ENCODE measurements around the gene ANXA2R. TPM values are rescaled to one million over a fixed set of nuclear protein-coding genes. Genes with fewer than 3 reads are reported as not detected.

ANXA2R gene
- polyA plus RNA-seq, 2 of the 4 experiments (the other 2 are of a cell fraction) = 1.7 to 2.1 TPM

GRCh38 chr5:42991404-42992087 lies 48.6 kb downstream of the ANXA2R start:
- ATAC-seq (no peak), DNase-seq (ENCODE audit: low read depth in 1 of 2, low spot score in 1 of 2) (no peak), FAIRE-seq (no peak)
- Histone ChIP-seq H3K4me3 (peak overlapping the region; percentile 64), H3K4me1 (peaks cover 23% of the 10 kb centered on the region), H3K9me3 (no peaks in the 10 kb centered on the region), H3K4me2 (peak overlapping the region; percentile 92), H3K27ac (peak overlapping the region; percentile 87 to 94)
- ChIA-PET POLR2A (interaction anchor here (1.2 to 6.4 kb wide), 7 partner anchors 7 to 83 kb away, joined by 3 to 57 read pairs (median 5); no protein-coding TSS in a partner anchor), CTCF (interaction anchor here (0.9 to 9.9 kb wide), 8 partner anchors 9 to 80 kb away, joined by 4 to 132 read pairs (median 16); no protein-coding TSS in a partner anchor)
- WGBS (ENCODE audit: missing lambda C conversion rate) = 71% methylated on average over 36 of the region's 36 CpGs
- TF ChIP-seq ZNF302 (CRISPR knock-in tag; IDR thresholded peaks at IDR 0.05) (no peak), TP53 (CRISPR knock-in tag; IDR thresholded peaks at IDR 0.05) (no peak), FOXS1 (CRISPR knock-in tag; IDR thresholded peaks at IDR 0.05) (no peak), ZC3H11A (IDR thresholded peaks at IDR 0.05) (no peak), POLR2AphosphoS2 (conservative IDR thresholded peaks at IDR 0.05; ENCODE audit: low read length) (no peak), ATOH8 (CRISPR knock-in tag; IDR thresholded peaks at IDR 0.05; ENCODE audit: low read depth) (no peak), RFX5 (IDR thresholded peaks at IDR 0.05) (no peak), RCOR1 (IDR thresholded peaks at IDR 0.05; ENCODE audit: low read depth, low read length) (no peak), USF2 (IDR thresholded peaks at IDR 0.05) (no peak), MYC (IDR thresholded peaks at IDR 0.05; ENCODE audit: borderline replicate concordance, low read length) (no peak), JUN (IDR thresholded peaks at IDR 0.05) (no peak), BHLHE40 (IDR thresholded peaks at IDR 0.05; ENCODE audit: low read depth, low read length) (no peak), NPAS2 (CRISPR knock-in tag; IDR thresholded peaks at IDR 0.05; ENCODE audit: borderline replicate concordance) (no peak)

- Histone ChIP-seq H3K4me3 (no peak overlapping the region), H3K4me1 (peaks cover 23% of the 10 kb centered on the region), H3K27ac (peak overlapping the region in 1 of 2 experiments; percentile 94; a peak in 3 of 6 replicates), H3K9me3 (no peaks in the 10 kb centered on the region), H3K4me2 (no peak overlapping the region)
- ATAC-seq (no peak), DNase-seq (ENCODE audit: low read depth in 1 of 2, low spot score in 1 of 2) (no peak), FAIRE-seq (no peak)
- CTCF ChIA-PET = interaction anchor here (0.9 to 9.9 kb wide), 4 partner anchors 26 to 80 kb away, joined by 4 to 132 read pairs (median 34); no protein-coding TSS in a partner anchor
- TF ChIP-seq CHD2 (IDR thresholded peaks at IDR 0.05; ENCODE audit: low read length, partially characterized antibody) (no peak), MAFK (IDR thresholded peaks at IDR 0.05; ENCODE audit: partially characterized antibody) (no peak), SMC3 (IDR thresholded peaks at IDR 0.05) (no peak), SREBF2 (IDR thresholded peaks at IDR 0.05) (no peak), CTCF (IDR thresholded peaks at IDR 0.05) (no peak), KDM5A (IDR thresholded peaks at IDR 0.05) (no peak), HDAC2 (IDR thresholded peaks at IDR 0.05) (no peak), TP53 (CRISPR knock-in tag; IDR thresholded peaks at IDR 0.05) (no peak), MYC (IDR thresholded peaks at IDR 0.05; ENCODE audit: borderline replicate concordance, low read length) (no peak), JUN (IDR thresholded peaks at IDR 0.05) (no peak), ZNF302 (CRISPR knock-in tag; IDR thresholded peaks at IDR 0.05) (no peak), NPAS2 (CRISPR knock-in tag; IDR thresholded peaks at IDR 0.05; ENCODE audit: borderline replicate concordance) (no peak), BHLHE40 (IDR thresholded peaks at IDR 0.05; ENCODE audit: low read depth, low read length) (no peak), JUNB (IDR thresholded peaks at IDR 0.05) (no peak), HOXA7 (CRISPR knock-in tag; IDR thresholded peaks at IDR 0.05) (no peak), POLR2AphosphoS2 (conservative IDR thresholded peaks at IDR 0.05; ENCODE audit: low read length) (no peak), RCOR1 (IDR thresholded peaks at IDR 0.05; ENCODE audit: low read depth, low read length) (no peak), MAZ (IDR thresholded peaks at IDR 0.05; ENCODE audit: borderline replicate concordance, low read depth, low read length) (no peak)
- POLR2A ChIA-PET = no interaction called here
- WGBS (ENCODE audit: missing lambda C conversion rate) = 95% methylated on average over 4 of the region's 4 CpGs
Observed at GRCh38 chr5:42990892-42991291, 49.2 kb downstream of the ANXA2R start.

Other genes starting within 250 kb of the ANXA2R start
- 0.96 and 1.0 TPM in 2 replicates for gene SELENOP, start 228.4 kb downstream of the ANXA2R start, polyA plus RNA-seq (2011; rRNA removed)
- gene SELENOP, start 228.4 kb downstream of the ANXA2R start, polyA plus RNA-seq (2017; fragmentation: RNase III; extraction: RNeasy Plus Mini Kit Qiagen cat#74134 plus additional on column Dnase treatment) = 0.08 to 0.17 TPM (median 0.14 TPM) in 3 replicates
- 37.5 and 47.9 TPM in 2 replicates for gene ZNF131, start 80.6 kb upstream of the ANXA2R start, polyA plus RNA-seq (2011; rRNA removed)
- gene ZNF131, start 80.6 kb upstream of the ANXA2R start, polyA plus RNA-seq (2017; fragmentation: RNase III; extraction: RNeasy Plus Mini Kit Qiagen cat#74134 plus additional on column Dnase treatment) = 21.7 to 25.3 TPM (median 22.6 TPM) in 3 replicates
- gene NIM1K, start 151.9 kb upstream of the ANXA2R start, polyA plus RNA-seq (2011; rRNA removed) = 0.23 and 0.26 TPM in 2 replicates
- 0.06 to 0.33 TPM (median 0.10 TPM) in 3 replicates for gene NIM1K, start 151.9 kb upstream of the ANXA2R start, polyA plus RNA-seq (2017; fragmentation: RNase III; extraction: RNeasy Plus Mini Kit Qiagen cat#74134 plus additional on column Dnase treatment)